Activated naive CD4-positive, alpha-beta T cell treated with anti-CD3 and anti-CD28 coated beads, Interleukin-2, amount 50 U/mL, for 24 hours (primary cell): ENCODE data around the gene SMG7.

Experiments used
- H3K27ac Mint-ChIP-seq: one replicate; pipeline ENCODE4 v1.8.0; 2021; ENCODE audit warnings: mild to moderate bottlenecking, mixed read lengths
- H3K27me3 Mint-ChIP-seq: one replicate; pipeline ENCODE4 v1.8.0; 2021; ENCODE audit warnings: mixed read lengths
- H3K36me3 Mint-ChIP-seq: one replicate; pipeline ENCODE4 v1.8.0; 2021; ENCODE audit warnings: mixed read lengths
- H3K4me1 Mint-ChIP-seq: one replicate; pipeline ENCODE4 v1.8.0; 2021; ENCODE audit warnings: mixed read lengths
- H3K4me3 Mint-ChIP-seq: one replicate; pipeline ENCODE4 v1.8.0; 2021; ENCODE audit warnings: mild to moderate bottlenecking, mixed read lengths
- H3K9me3 Mint-ChIP-seq: one replicate; pipeline ENCODE4 v1.8.0; 2021; ENCODE audit warnings: mixed read lengths

SMG7 gene

GRCh38 chr1:183600136-183600535 lies 127.8 kb downstream of the SMG7 start:
- Mint-ChIP-seq H3K27ac (no peak overlapping the region), H3K4me3 (no peak overlapping the region), H3K4me1 (peaks cover 6% of the 10 kb centered on the region), H3K9me3 (no peaks in the 10 kb centered on the region), H3K36me3 (no peaks in the 10 kb centered on the region), H3K27me3 (no peaks in the 10 kb centered on the region)

GRCh38 chr1:183600634-183601033 lies 128.3 kb downstream of the SMG7 start:
- H3K4me1 Mint-ChIP-seq: peaks cover 6% of the 10 kb centered on the region
- H3K27me3 Mint-ChIP-seq: no peaks in the 10 kb centered on the region
- H3K4me3 Mint-ChIP-seq: no peak overlapping the region
- no peaks in the 10 kb centered on the region for H3K36me3 Mint-ChIP-seq
- no peaks in the 10 kb centered on the region for H3K9me3 Mint-ChIP-seq
- H3K27ac Mint-ChIP-seq: no peak overlapping the region

- Mint-ChIP-seq H3K27ac (no peak overlapping the region), H3K9me3 (no peaks in the 10 kb centered on the region), H3K27me3 (no peaks in the 10 kb centered on the region), H3K36me3 (no peaks in the 10 kb centered on the region), H3K4me3 (no peak overlapping the region), H3K4me1 (peaks cover 6% of the 10 kb centered on the region)
These were observed 130.2 kb downstream of the SMG7 start for GRCh38 chr1:183602510-183602909.
